K562 (cell line): ENCODE data around the gene SAE1.
A peak's percentile ranks its signal among the peaks of the same experiment; 100 is the strongest.

Experiments
- AFF4 ChIP-seq: sonication (generic); formaldehyde crosslinking; IDR thresholded peaks from 2 replicates; pipeline ENCODE4 v1.8.0; 2023; ENCODE audit warnings: mild to moderate bottlenecking, missing genetic modification reagents
- CTCF ChIP-seq, 3 experiments: IDR thresholded peaks in 2 of 3; conservative IDR thresholded peaks in 1 of 3; 2 replicates each; pipeline ENCODE4 v1.5.1; 2011 to 2012; ENCODE audit warnings: low read length in 3 of 3, mild to moderate bottlenecking in 3 of 3, control low read depth in 2 of 3, improper control_type of control experiment in 1 of 3, inconsistent platforms in 1 of 3, low read depth in 1 of 3, mixed read lengths in 1 of 3, moderate library complexity in 1 of 3; ENCODE audit not compliant: insufficient read depth in 2 of 3
- EZH2 ChIP-seq: IDR thresholded peaks from 2 replicates; pipeline ENCODE4 v1.6.1; 2012; ENCODE audit warnings: low read depth, mild to moderate bottlenecking, inconsistent platforms, low read length, borderline replicate concordance
- FOXA1 ChIP-seq: fragments of 450-650 bp; IDR thresholded peaks from 2 replicates; pipeline ENCODE4 v1.6.1; 2016; ENCODE audit warnings: mild to moderate bottlenecking, borderline replicate concordance
- GABPB1 ChIP-seq: sonication (generic); formaldehyde crosslinking; IDR thresholded peaks from 2 replicates; pipeline ENCODE4 v1.8.0; 2022; ENCODE audit warnings: mild to moderate bottlenecking, missing genetic modification reagents
- HMGXB4 ChIP-seq: sonication (generic); formaldehyde crosslinking; IDR thresholded peaks from 2 replicates; pipeline ENCODE4 v1.8.1; 2023; ENCODE audit warnings: mild to moderate bottlenecking, missing genetic modification reagents
- JUN ChIP-seq, 2 experiments: sonication (generic) in 1 of 2; formaldehyde crosslinking in 1 of 2; IDR thresholded peaks; 2 replicates each; pipeline versions ENCODE4 v1.6.1 to v1.8.0; 2012 to 2022; ENCODE audit warnings: borderline replicate concordance in 2 of 2, mild to moderate bottlenecking in 2 of 2, improper control_type of control experiment in 1 of 2, low read depth in 1 of 2, low read length in 1 of 2, missing genetic modification reagents in 1 of 2
- RAD21 ChIP-seq, 2 experiments: fragments of 250-450 bp in 1 of 2; fragments of 450-650 bp in 1 of 2; sonication (Bioruptor Pico) in 1 of 2; formaldehyde crosslinking in 1 of 2; IDR thresholded peaks in 1 of 2; conservative IDR thresholded peaks in 1 of 2; 2 replicates each; pipeline versions ENCODE4 v1.4.0 to v1.8.0; 2020 to 2022; ENCODE audit warnings: mild to moderate bottlenecking in 2 of 2, moderate library complexity in 1 of 2
- TAF1 ChIP-seq: IDR thresholded peaks from 2 replicates; pipeline ENCODE4 v1.6.1; 2011; ENCODE audit warnings: mild to moderate bottlenecking, low read length, moderate library complexity; ENCODE audit not compliant: insufficient read depth, control insufficient read depth, severe bottlenecking; ENCODE audit errors: extremely low read depth
- ZBTB33 ChIP-seq: sonication (generic); formaldehyde crosslinking; IDR thresholded peaks from 2 replicates; pipeline ENCODE4 v1.8.1; 2023; ENCODE audit warnings: mild to moderate bottlenecking, missing genetic modification reagents
- ZNF232 ChIP-seq: sonication (generic); formaldehyde crosslinking; IDR thresholded peaks from 2 replicates; pipeline ENCODE4 v1.8.0; 2022; ENCODE audit warnings: mild to moderate bottlenecking, missing genetic modification reagents

- TF ChIP-seq AFF4 (no peak), CTCF (IDR thresholded peaks at IDR 0.05 in 2 of 3, conservative IDR thresholded peaks at IDR 0.05 in 1 of 3; ENCODE audit: insufficient read depth in 2 of 3, low read depth in 1 of 3, low read length in 3 of 3) (no peak), TAF1 (no peak), ZNF232 (no peak), EZH2 (no peak), JUN (IDR thresholded peaks at IDR 0.05; ENCODE audit: borderline replicate concordance, low read depth, low read length) (no peak), JUN (CRISPR knock-in tag; IDR thresholded peaks at IDR 0.05; ENCODE audit: borderline replicate concordance) (no peak), HMGXB4 (CRISPR knock-in tag) (no peak), GABPB1 (CRISPR knock-in tag) (no peak), ZBTB33 (peak; percentile 37; the same call in 1 of the 2 replicates), FOXA1 (no peak), RAD21 (CRISPR knock-in tag; conservative IDR thresholded peaks at IDR 0.05 in 1 of 2, IDR thresholded peaks at IDR 0.05 in 1 of 2) (no peak)
Measured at GRCh38 chr19:47122359-47123335, 8.0 kb upstream of the SAE1 start.
